ENCODE results near the gene TNFSF9.

TNFSF9 gene

GRCh38 chr19:6530386-6531162 lies at the start of gene TNFSF9:
Gene TNFSF9 (plus strand): TSS chr19:6531026. CDS start chr19:6531037, 11 bp downstream.
- peak; percentile 56 for DNase-seq

- no peak for DNase-seq
Observed at GRCh38 chr19:6481541-6482342, 49.1 kb upstream of the TNFSF9 start, which contains the start of gene DENND1C. Gene DENND1C (minus strand): TSS chr19:6481787. CDS start chr19:6481695, 92 bp downstream.

GRCh38 chr19:6482343-6482686 lies 48.5 kb upstream of the TNFSF9 start:
- DNase-seq: no peak

- no peak for DNase-seq
Observed at GRCh38 chr19:6483235-6483634, 47.6 kb upstream of the TNFSF9 start.

- no peak for DNase-seq
Observed at GRCh38 chr19:6484230-6484629, 46.6 kb upstream of the TNFSF9 start.

GRCh38 chr19:6484831-6485230 lies 46.0 kb upstream of the TNFSF9 start:
- no peak for DNase-seq

- no peak for DNase-seq
Observed at GRCh38 chr19:6489278-6490061, 41.4 kb upstream of the TNFSF9 start.

- DNase-seq: no peak
Observed at GRCh38 chr19:6490134-6490533, 40.7 kb upstream of the TNFSF9 start.

- DNase-seq: no peak
Observed at GRCh38 chr19:6491802-6492592, 38.8 kb upstream of the TNFSF9 start.

GRCh38 chr19:6494438-6495036 lies 36.3 kb upstream of the TNFSF9 start:
- no peak for DNase-seq

- DNase-seq: no peak
Observed at GRCh38 chr19:6495947-6496346, 34.9 kb upstream of the TNFSF9 start.

GRCh38 chr19:6498294-6499036 lies 32.4 kb upstream of the TNFSF9 start:
- no peak for DNase-seq

- DNase-seq: no peak
Observed at GRCh38 chr19:6499052-6499790, 31.6 kb upstream of the TNFSF9 start.

- DNase-seq: no peak
Observed at GRCh38 chr19:6500837-6501739, 29.7 kb upstream of the TNFSF9 start.

- DNase-seq: no peak
Observed at GRCh38 chr19:6501740-6502648, 28.8 kb upstream of the TNFSF9 start, which contains the start of gene TUBB4A. Gene TUBB4A (minus strand): TSS chr19:6502309. CDS start chr19:6502212, 97 bp downstream.

GRCh38 chr19:6503407-6504201 lies 27.2 kb upstream of the TNFSF9 start:
- no peak for DNase-seq

Measured in NCI-H1105 (cell line).